ENCODE measurements around the gene APOBEC3C. TPM values are rescaled to one million over a fixed set of nuclear protein-coding genes. Genes with fewer than 3 reads are reported as not detected.

The APOBEC3C gene
- total RNA-seq (2012; rRNA removed): 8.5 and 13.2 TPM in 2 replicates

DNA sequence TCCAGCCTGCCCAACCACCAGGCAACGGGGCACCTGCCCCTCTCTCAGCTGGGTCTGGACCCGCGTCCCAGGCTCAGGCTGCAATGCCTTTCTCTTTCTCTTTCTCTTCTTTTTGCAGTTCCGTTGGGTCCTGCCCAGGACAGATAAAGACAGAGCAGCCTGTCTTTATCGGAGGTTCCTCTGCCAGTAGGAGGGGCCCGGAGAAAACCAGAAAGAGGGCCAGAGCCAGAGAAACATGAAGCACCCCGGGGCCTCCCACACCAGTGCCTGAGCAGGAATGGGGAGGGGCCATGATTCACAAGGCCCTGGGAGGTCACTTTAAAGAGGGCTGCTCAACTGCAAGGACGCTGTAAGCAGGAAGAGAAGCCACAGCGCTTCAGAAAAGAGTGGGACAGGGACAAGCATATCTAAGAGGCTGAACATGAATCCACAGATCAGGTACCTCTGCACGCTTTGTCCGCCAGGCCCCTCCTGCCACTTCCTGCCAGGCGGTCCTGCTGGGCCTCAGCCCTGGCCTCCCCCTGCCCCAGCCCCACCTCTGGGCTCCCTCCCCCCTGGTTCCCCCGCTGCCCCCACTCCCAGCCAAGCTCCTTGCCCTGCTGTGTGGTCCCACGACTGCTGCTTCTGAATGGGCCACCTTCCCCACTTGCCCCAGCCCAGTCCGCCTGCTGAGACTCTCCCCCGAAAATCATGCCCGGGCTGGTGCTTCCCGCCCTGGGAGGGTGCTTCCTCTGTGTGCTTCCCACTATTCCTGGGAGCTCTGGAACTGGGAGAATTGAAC lies at the start of gene APOBEC3C:
APOBEC3C (plus strand) TSS at position 316 of the 781 bp plus-strand sequence; CDS start at position 422, 106 bp downstream.
- Histone ChIP-seq H3K36me3 (ENCODE audit: insufficient read depth, low read length) (peaks cover 4% of the 10 kb centered on the region), H3K9ac (ENCODE audit: low read depth, low read length) (peak within 1 kb of the TSS; percentile 75), H3K4me1 (ENCODE audit: control insufficient read depth, insufficient read depth, low read length) (peaks cover 16% of the 10 kb centered on the region), H3K4me2 (ENCODE audit: low read length) (peak within 1 kb of the TSS; percentile 95), H3K27me3 (ENCODE audit: control insufficient read depth, insufficient read depth, low read length) (no peaks in the 10 kb centered on the region), H3K9me3 (replicated peaks; ENCODE audit: low read length) (no peaks in the 10 kb centered on the region), H3K4me3 (ENCODE audit: low read length) (peak within 1 kb of the TSS; percentile 84)

DNA sequence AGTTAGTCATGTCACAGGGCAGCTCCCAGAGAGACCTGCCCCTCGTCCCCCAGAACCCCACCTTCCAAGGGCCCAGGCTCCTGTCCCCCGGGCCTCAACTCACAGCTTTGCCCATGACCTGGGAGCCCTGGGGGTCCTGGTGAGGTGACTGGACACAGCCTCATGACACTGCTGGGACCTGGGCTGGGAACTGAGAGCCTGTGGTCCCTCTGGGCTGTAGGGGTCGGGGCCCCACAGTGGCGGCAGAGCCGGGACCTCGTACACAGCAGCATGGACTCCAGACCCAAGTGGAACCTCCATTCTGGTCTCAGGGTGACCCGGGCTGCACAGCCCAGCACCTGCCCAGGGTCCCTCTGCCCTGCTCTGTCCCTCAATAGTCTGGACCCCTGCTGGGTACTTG lies 49.8 kb upstream of the APOBEC3C start:
- Histone ChIP-seq H3K4me3 (ENCODE audit: low read length) (no peak overlapping the region), H3K9me3 (replicated peaks; ENCODE audit: low read length) (no peaks in the 10 kb centered on the region), H3K9ac (ENCODE audit: low read depth, low read length) (no peak overlapping the region), H3K36me3 (ENCODE audit: insufficient read depth, low read length) (no peaks in the 10 kb centered on the region), H3K27me3 (ENCODE audit: control insufficient read depth, insufficient read depth, low read length) (peaks cover 62% of the 10 kb centered on the region), H3K4me2 (ENCODE audit: low read length) (no peak overlapping the region), H3K4me1 (ENCODE audit: control insufficient read depth, insufficient read depth, low read length) (no peaks in the 10 kb centered on the region)

DNA sequence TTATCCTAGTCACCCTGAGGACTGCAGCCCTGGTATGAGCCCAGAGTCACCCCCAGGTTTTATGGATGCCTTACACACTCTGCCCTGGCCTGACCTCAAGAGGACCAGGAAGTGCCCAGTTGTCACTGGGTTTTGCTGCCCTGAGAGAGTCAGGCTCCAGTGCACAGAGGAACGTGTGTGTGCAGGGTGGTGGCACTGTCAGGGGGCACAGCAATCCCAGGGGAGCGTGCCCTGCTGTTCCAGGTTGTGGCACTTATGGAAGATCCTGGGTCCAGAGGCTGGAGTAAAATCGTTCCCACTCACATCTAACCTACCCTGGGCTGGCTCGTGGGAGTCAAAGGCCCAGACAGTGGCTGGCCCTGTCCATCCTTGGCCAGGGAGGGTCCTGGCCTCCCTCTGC lies 49.1 kb upstream of the APOBEC3C start:
- no peaks in the 10 kb centered on the region for H3K4me1 ChIP-seq (ENCODE audit: control insufficient read depth, insufficient read depth, low read length)
- peaks cover 58% of the 10 kb centered on the region for H3K27me3 ChIP-seq (ENCODE audit: control insufficient read depth, insufficient read depth, low read length)
- no peak overlapping the region for H3K4me3 ChIP-seq (ENCODE audit: low read length)
- H3K9ac ChIP-seq (ENCODE audit: low read depth, low read length): no peak overlapping the region
- H3K36me3 ChIP-seq (ENCODE audit: insufficient read depth, low read length): no peaks in the 10 kb centered on the region
- no peaks in the 10 kb centered on the region for H3K9me3 ChIP-seq (replicated peaks; ENCODE audit: low read length)
- H3K4me2 ChIP-seq (ENCODE audit: low read length): no peak overlapping the region

DNA sequence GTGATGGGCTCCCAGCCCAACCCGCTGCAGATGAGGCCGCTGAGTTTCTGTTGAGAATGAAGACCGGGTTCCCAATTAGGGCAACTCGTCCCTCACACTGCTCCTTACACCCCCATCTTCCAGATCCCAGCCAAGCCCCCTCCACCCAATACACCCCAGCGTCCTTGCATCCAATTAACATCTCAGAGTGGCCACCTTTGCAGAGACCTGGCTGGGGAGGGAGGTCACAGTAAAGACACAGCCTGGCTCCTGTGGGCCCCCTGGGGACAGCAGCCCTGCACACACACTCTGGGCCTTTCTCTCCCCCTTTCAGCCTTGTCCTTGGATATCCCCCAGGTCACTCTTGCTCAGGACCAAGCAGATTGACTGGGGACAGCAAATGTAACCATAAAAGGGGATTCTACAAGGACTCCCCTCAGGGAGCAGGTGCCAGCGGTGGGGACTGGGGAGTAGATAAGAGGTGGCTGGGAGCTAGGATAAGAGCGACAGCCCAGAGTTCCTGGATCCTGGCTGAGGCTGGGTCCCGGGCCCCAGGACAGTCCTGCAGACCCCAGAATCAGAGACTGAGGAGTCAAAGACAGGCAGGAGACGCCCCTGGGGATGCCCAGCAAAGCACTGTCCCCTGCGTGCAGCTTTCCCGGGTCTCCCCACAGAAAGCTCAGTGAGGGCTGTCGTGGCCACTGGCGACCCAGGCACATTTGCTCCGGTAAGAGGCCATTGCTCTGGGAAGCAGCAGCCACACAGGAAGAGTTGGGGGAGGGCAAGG lies 48.3 kb upstream of the APOBEC3C start:
- Histone ChIP-seq H3K4me1 (ENCODE audit: control insufficient read depth, insufficient read depth, low read length) (no peaks in the 10 kb centered on the region), H3K9me3 (replicated peaks; ENCODE audit: low read length) (no peaks in the 10 kb centered on the region), H3K9ac (ENCODE audit: low read depth, low read length) (no peak overlapping the region), H3K27me3 (ENCODE audit: control insufficient read depth, insufficient read depth, low read length) (peaks cover 62% of the 10 kb centered on the region), H3K4me3 (ENCODE audit: low read length) (no peak overlapping the region), H3K4me2 (ENCODE audit: low read length) (no peak overlapping the region), H3K36me3 (ENCODE audit: insufficient read depth, low read length) (no peaks in the 10 kb centered on the region)

DNA sequence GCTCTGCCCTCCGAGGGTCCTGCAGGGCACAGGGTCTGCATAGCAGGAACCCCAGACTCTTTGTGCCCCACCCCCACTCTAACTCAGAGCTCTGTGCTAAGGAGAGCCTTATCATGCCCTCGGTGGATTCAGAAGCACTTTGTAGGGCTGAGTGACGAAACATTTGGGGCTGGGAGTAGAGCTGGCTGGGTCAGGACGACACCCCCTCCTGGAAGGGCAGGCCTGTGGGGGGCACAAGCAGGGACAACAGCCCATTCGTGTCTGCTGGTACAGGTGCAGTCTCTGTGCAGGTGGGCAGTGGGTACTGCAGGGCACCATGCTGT lies 47.7 kb upstream of the APOBEC3C start:
- no peaks in the 10 kb centered on the region for H3K4me1 ChIP-seq (ENCODE audit: control insufficient read depth, insufficient read depth, low read length)

DNA sequence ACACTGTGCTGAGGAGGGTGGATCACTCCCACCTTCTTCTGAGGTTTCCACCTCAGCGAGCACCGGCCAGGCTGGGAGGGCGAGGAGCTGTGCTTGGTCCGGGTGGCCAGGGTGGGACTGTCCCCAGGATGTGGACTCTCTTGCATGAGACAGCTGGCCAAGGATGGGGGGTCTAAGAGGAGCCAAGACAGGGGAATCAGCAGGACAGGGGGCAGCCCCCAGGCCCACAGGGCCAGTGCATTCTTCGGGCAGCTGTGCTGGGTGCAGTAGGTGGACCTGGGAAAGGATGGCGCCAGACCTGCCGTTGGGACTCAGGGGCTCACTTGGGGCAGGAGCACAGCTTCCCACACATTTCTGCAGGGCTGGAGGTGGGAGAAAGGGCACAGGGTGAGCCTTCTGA lies 47.1 kb upstream of the APOBEC3C start:
- Histone ChIP-seq H3K36me3 (ENCODE audit: insufficient read depth, low read length) (no peaks in the 10 kb centered on the region), H3K27me3 (ENCODE audit: control insufficient read depth, insufficient read depth, low read length) (peaks cover 70% of the 10 kb centered on the region), H3K9me3 (replicated peaks; ENCODE audit: low read length) (no peaks in the 10 kb centered on the region), H3K4me1 (ENCODE audit: control insufficient read depth, insufficient read depth, low read length) (no peaks in the 10 kb centered on the region), H3K4me2 (ENCODE audit: low read length) (no peak overlapping the region), H3K9ac (ENCODE audit: low read depth, low read length) (no peak overlapping the region), H3K4me3 (ENCODE audit: low read length) (no peak overlapping the region)

More for the DNA sequence above, 47.7 kb upstream of the APOBEC3C start:
- Histone ChIP-seq H3K4me3 (ENCODE audit: low read length) (no peak overlapping the region), H3K9ac (ENCODE audit: low read depth, low read length) (no peak overlapping the region), H3K27me3 (ENCODE audit: control insufficient read depth, insufficient read depth, low read length) (peaks cover 68% of the 10 kb centered on the region), H3K4me2 (ENCODE audit: low read length) (no peak overlapping the region), H3K9me3 (replicated peaks; ENCODE audit: low read length) (no peaks in the 10 kb centered on the region), H3K36me3 (ENCODE audit: insufficient read depth, low read length) (no peaks in the 10 kb centered on the region)

DNA sequence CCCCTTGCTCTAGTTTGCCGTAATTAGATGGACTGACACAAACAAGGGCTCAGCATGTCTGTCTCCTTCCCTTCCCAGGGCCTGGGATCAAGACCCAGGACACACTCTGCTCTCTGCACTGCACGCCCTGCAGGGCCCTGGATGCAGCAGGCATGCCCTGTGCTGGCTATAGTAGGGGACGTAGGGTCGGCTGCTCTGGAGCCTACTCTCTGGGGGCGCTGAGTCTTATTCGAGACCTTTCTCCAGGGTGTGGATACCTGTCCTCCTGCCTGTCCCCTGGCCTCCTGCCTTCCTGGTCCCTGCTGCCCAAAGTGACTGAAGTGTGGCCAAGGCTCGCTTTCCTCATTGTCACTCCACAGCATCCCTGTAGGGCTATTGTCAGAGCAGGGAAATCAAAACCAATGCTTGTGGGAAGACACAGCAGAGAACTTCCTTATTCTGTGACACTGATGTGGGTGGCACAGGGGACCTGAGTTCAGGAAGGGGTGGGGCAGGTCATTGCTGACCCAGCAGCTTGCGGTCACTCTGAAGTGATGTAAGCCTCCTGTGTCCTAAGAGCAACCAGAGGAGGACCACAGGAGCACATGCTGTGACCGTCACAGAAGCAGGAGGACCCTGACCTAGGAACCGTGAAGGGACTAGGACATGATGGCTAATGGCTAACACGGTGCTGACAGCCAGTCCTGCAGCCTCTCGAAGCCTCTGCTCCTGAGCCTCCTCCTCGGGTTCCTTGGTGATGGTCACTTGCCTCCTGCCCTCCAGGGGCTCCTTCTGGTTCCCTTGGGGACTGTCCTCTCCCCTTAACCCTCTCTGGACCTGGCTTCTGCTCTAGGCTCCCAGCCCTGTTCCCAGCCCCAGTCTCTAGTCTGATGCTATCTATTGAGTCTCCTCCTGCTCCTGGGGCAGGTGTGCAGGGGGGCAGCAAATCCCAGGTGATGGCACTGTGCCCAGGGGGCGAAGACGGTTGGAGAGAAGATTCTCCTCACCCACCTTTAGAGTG lies 46.3 kb upstream of the APOBEC3C start:
- Histone ChIP-seq H3K4me3 (ENCODE audit: low read length) (no peak overlapping the region), H3K9me3 (replicated peaks; ENCODE audit: low read length) (no peaks in the 10 kb centered on the region), H3K9ac (ENCODE audit: low read depth, low read length) (no peak overlapping the region), H3K27me3 (ENCODE audit: control insufficient read depth, insufficient read depth, low read length) (peaks cover 70% of the 10 kb centered on the region), H3K4me1 (ENCODE audit: control insufficient read depth, insufficient read depth, low read length) (no peaks in the 10 kb centered on the region), H3K36me3 (ENCODE audit: insufficient read depth, low read length) (no peaks in the 10 kb centered on the region), H3K4me2 (ENCODE audit: low read length) (no peak overlapping the region)

DNA sequence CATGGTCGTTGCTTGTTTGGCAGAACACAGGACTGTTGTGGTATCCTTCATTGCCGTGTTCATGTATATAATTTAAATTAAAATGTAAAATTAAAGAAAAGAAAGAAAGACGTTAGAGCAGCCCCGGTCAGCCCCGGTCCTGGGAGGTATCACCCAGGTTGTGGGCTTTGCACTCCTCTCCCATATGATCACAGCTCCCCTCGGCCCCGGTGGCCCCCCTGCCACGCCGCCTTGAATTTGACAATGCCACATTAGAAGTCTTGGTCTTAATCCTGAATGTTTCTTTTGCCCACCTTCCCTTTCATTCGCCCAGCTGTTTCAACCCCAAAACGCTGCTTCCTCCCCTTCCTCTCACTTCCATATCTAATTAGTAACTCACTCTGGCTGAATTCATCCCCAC lies 45.3 kb upstream of the APOBEC3C start:
- Histone ChIP-seq H3K4me3 (ENCODE audit: low read length) (no peak overlapping the region), H3K9ac (ENCODE audit: low read depth, low read length) (no peak overlapping the region), H3K36me3 (ENCODE audit: insufficient read depth, low read length) (no peaks in the 10 kb centered on the region), H3K4me2 (ENCODE audit: low read length) (no peak overlapping the region), H3K9me3 (replicated peaks; ENCODE audit: low read length) (no peaks in the 10 kb centered on the region), H3K4me1 (ENCODE audit: control insufficient read depth, insufficient read depth, low read length) (no peaks in the 10 kb centered on the region), H3K27me3 (ENCODE audit: control insufficient read depth, insufficient read depth, low read length) (peaks cover 67% of the 10 kb centered on the region)

DNA sequence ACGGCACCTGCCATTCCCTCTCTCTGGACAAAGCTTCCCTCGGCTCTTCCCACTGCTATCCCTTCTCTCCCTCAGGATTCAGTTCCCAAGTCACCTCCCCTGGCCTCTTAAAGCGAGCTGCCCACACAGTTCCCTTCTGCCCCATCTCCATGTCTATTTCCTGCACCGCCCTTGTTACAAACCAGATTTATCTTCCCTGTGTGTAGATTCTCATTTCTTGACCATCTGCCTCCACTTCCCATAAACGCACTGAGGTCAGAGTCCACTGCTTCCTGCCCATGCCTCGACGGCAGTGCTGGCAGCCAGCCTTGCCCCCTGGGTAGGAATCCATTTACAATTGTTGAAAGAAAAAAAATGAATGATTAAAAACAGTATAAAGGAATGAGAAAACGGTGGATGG lies 43.5 kb upstream of the APOBEC3C start:
- H3K9ac ChIP-seq (ENCODE audit: low read depth, low read length): no peak overlapping the region
- H3K4me3 ChIP-seq (ENCODE audit: low read length): no peak overlapping the region
- H3K27me3 ChIP-seq (ENCODE audit: control insufficient read depth, insufficient read depth, low read length): peaks cover 59% of the 10 kb centered on the region
- H3K4me1 ChIP-seq (ENCODE audit: control insufficient read depth, insufficient read depth, low read length): no peaks in the 10 kb centered on the region
- no peaks in the 10 kb centered on the region for H3K36me3 ChIP-seq (ENCODE audit: insufficient read depth, low read length)
- H3K4me2 ChIP-seq (ENCODE audit: low read length): no peak overlapping the region
- no peaks in the 10 kb centered on the region for H3K9me3 ChIP-seq (replicated peaks; ENCODE audit: low read length)

DNA sequence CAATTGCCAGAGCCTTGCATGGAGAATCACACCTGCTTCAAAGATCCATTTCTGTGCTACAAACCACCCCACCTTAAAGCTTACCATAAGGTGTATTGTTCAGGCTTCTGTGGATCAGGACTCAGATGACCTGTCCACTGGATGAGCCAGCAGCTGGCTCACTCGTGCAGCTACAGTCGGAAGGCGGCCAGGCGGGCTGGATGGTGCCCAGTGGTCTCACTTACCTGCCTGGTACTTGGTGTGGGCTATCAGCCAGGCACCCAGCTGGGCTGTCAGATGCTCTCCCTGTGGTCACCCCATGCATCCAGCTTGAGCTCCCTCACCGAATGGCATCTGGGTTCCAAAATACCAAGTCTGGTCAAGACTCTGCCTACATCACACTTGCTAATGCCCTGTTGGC lies 42.9 kb upstream of the APOBEC3C start:
- peaks cover 52% of the 10 kb centered on the region for H3K27me3 ChIP-seq (ENCODE audit: control insufficient read depth, insufficient read depth, low read length)

GRCh38 chr22:38971791-38972190 lies 42.3 kb upstream of the APOBEC3C start:
- peaks cover 46% of the 10 kb centered on the region for H3K27me3 ChIP-seq (ENCODE audit: control insufficient read depth, insufficient read depth, low read length)
- no peak overlapping the region for H3K4me2 ChIP-seq (ENCODE audit: low read length)
- H3K36me3 ChIP-seq (ENCODE audit: insufficient read depth, low read length): no peaks in the 10 kb centered on the region
- no peak overlapping the region for H3K9ac ChIP-seq (ENCODE audit: low read depth, low read length)
- H3K4me1 ChIP-seq (ENCODE audit: control insufficient read depth, insufficient read depth, low read length): no peaks in the 10 kb centered on the region
- H3K4me3 ChIP-seq (ENCODE audit: low read length): no peak overlapping the region
- H3K9me3 ChIP-seq (replicated peaks; ENCODE audit: low read length): no peaks in the 10 kb centered on the region

More for the DNA sequence above, 42.9 kb upstream of the APOBEC3C start:
- Histone ChIP-seq H3K4me3 (ENCODE audit: low read length) (no peak overlapping the region), H3K9ac (ENCODE audit: low read depth, low read length) (no peak overlapping the region), H3K36me3 (ENCODE audit: insufficient read depth, low read length) (no peaks in the 10 kb centered on the region), H3K4me2 (ENCODE audit: low read length) (no peak overlapping the region), H3K9me3 (replicated peaks; ENCODE audit: low read length) (no peaks in the 10 kb centered on the region), H3K4me1 (ENCODE audit: control insufficient read depth, insufficient read depth, low read length) (no peaks in the 10 kb centered on the region)

Data from skeletal muscle satellite cell (primary cell).